Stimulated activated naive CD4-positive, alpha-beta T cell (primary cell): Measurements from ENCODE around the gene MXI1.

ENCODE experiments used
- DNase-seq, 6 experiments: peaks; one replicate each; lab custom pipeline; 2025; lab: John Stamatoyannopoulos, UW

Gene MXI1

DNA sequence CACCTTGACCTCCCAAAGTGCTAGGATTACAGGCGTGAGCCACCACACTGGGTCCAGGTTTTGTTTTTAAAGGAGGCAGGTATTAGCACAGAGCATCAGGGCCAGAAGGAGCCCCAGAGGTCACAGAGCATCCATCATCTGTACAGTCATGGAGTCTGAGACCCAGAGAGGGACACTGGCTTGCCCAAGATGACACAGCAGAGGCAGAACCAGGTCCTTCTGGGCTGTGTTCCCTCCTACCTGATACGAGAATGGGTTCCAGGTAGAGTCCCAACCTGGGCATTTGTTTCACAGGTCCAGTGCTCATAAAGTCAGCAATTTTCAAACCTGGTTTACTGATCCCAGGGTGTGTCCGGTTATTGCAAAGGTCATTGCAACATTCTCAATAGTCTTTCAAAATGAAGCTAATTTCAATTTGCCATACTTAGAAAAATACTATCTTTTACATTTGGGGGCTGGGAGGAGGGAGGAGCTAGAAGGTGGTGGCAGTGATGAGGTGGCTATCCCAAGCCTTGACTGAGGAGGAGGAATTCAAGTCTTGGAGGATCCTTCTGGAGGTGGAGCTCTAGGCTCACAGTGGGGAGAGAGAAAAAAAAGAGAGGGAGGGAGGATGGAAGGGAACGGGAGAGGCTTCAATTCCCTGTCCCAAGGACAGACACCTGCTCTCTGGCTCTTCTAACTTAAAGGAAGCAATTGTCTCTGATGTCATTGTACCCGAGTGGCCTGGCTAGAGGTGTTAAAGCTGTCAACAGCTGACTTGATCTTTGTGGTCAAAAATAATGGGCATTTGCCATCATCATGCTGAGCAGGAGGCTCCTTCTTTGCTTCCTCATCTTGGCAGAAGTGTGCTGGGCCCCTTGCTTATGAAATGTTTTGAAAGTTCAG lies 8.1 kb downstream of the MXI1 start:
- DNase-seq = no peak

GRCh38 chr10:110216240-110216639 lies 8.8 kb downstream of the MXI1 start:
- DNase-seq = no peak

DNA sequence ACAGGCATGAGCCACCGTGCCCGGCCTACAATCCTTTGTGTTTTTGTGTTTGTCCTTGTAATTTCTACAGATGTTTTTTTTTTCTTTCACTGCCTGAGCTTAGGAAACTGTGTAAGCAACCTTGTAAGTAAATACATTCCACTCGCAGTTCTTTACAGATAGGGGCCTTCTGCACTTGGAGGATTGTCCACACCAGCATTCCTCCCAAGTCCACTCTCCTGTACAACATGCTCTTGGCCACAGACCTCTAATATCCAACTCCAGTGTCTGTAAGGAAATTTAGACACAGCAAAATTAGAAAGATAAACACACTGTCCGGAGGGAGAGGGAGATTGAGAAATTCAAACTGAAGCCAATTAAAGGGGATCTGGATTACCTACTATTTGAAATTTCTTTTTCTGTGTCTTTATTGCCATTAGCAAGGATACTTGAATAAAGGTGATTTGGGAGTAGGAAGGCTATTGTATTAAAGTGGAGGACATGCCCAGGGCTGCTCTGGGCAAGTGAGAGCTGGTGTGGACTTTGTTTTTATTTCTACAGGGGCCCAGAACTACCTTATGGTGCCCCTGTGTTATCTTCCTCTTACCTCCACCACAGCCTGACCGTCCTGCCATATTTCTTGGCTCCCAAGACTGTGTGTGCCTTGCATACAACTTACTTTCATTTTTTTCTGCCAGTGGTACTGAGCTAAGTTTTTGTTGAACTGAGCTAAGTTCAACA lies 9.7 kb downstream of the MXI1 start:
- no peak for DNase-seq

DNA sequence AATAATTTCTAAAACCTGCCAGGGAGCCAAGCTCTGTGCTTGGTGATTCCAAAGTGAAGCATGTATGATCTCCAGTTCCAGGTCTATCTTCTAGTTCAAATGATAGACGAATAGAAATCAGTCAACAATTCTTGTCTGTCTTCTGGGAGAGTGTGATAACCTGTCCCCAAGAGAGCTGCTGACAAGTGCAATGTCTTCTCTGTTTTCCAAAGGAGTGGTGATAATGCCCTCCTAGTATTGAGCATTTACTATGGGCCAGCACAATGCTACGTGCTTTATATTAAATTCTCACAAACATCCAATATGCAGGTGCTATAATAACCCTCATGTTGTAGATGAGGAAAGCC lies 10.2 kb downstream of the MXI1 start:
- DNase-seq = no peak

DNA sequence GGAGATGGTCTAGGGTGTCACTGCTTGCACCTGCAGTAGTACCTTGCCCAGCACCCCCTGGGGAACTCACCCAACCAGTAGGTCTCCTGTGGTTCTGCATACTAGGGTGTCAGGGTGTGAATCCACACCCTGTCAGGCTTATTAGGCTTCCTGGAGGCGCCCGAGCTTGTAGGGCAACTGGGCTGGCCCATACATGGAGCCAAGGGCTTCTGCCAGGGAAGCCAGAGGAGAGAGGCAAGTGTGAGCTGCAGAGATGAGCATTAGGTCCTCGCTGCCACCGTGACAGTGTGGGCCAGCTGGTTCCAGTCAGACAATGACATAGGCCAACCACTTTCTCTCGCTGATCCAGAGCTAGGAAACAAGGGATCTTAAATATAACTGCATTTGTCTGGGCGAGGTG lies 11.2 kb downstream of the MXI1 start:
- DNase-seq = no peak

DNA sequence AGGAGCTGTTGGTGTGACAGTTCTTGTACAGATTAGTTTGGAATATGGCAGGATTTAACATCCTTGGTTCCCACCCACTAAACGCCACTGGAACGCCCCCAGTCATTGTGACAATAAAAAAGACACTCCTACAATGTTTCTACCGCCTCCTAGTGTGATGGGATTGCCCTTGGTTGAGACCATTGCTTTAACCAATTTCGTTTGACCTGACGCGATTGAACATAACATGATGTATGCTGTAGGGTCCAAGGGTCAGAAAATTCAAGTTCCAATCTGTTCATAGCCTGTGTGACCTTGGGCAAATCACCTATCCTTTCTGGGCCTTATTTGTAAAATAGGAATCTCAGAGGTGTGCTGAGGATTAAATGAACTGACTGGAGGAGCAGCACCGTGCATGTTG lies 12.5 kb downstream of the MXI1 start:
- DNase-seq = no peak

DNA sequence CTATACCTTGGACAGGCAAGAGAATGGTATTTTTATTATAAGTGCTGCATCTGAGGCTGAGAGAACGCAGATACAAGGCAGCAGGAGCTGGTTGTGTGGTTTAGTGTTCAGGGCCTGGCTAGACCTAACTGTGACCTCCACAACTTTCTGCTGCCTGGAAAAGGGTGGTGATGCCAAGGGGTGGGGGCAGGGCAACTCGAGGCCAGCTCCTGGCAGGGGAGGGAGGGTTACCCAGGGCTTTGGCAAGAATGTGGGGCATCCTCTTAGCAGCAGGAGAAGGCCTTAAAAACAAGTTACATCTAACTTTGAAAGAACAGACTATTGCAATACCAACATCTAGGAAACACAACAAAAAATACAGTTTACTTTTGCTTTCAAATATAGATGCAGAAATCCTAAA lies 13.0 kb downstream of the MXI1 start:
- no peak for DNase-seq

- DNase-seq = no peak
Measured at GRCh38 chr10:110221044-110221720, 13.8 kb downstream of the MXI1 start.

DNA sequence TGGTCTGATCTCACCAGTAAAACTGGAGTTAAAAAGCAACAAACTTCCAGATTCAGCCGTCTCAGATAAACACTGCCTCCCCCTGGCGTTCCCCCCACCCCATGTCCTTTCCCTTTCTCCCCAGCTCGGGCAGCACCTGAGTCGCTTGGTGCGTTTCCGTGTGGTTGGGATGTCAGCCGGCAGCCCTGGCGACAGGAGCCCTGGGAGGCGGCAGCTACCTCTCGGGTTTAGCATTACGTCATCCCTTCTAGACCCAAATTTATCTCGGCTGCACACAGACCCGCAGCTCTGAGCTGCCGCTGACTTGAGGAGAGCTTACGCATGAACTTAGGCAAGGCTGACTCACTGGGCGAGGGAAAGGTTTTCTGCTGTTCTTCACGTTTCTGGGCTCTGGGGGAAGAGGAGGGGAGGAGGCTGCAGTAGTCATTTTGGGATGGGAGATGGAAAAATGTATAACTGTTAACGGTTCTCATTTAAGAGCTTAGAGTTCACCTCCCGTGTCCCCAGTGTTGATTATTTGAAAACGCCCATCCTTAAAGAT lies 14.4 kb downstream of the MXI1 start:
- DNase-seq = peak; percentile 52 to 72 (median 64)

DNA sequence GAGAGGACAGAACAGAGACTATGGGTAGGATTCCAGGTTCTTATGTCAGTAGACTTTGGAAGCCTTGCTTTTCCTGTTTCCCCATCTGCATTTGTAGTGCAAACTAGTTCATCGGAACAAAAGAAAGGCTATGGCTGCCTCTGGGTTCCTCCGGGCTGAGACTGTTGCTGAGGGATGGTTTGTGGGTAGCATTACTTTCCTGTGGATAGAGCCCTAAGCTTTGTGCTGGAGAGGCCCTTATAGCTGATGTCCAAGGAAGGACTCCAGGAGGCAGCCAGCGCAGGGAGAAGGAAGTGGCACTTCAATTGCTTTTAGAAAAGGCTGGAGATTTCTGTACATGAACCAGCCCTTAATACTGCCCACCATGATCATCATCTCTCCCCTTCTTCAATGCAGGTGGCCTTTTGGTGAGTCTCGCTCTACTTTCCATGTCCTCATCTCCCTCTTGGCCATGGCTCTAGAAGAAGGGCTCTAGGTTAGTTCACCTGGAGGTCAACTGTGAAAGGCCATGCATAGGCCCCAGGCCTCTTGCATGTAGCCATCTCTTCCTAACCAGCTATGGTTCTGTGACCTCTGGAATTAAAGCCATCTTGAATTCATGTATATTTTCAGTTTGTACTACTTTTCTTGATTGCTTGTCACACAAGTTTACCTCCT lies 15.4 kb downstream of the MXI1 start:
- DNase-seq = no peak

GRCh38 chr10:110223298-110223925 lies 16.0 kb downstream of the MXI1 start:
- DNase-seq = no peak

GRCh38 chr10:110224992-110225391 lies 17.6 kb downstream of the MXI1 start:
- no peak for DNase-seq

DNA sequence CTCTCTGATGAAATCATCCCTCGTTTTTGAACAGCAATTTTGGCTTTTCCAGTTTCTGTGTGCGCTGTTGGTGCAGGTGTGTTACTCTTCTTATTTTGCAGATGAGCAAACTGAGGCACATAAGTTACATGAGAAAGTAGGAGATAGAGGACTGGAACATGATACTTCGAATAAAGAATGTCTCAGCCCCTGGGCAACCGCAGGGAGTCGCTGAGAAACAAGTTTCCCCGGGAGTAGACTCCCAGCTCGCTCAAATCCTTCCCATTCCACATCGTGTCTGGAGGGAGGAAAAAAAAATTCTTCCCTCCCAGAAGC lies 18.0 kb downstream of the MXI1 start:
- DNase-seq = no peak

DNA sequence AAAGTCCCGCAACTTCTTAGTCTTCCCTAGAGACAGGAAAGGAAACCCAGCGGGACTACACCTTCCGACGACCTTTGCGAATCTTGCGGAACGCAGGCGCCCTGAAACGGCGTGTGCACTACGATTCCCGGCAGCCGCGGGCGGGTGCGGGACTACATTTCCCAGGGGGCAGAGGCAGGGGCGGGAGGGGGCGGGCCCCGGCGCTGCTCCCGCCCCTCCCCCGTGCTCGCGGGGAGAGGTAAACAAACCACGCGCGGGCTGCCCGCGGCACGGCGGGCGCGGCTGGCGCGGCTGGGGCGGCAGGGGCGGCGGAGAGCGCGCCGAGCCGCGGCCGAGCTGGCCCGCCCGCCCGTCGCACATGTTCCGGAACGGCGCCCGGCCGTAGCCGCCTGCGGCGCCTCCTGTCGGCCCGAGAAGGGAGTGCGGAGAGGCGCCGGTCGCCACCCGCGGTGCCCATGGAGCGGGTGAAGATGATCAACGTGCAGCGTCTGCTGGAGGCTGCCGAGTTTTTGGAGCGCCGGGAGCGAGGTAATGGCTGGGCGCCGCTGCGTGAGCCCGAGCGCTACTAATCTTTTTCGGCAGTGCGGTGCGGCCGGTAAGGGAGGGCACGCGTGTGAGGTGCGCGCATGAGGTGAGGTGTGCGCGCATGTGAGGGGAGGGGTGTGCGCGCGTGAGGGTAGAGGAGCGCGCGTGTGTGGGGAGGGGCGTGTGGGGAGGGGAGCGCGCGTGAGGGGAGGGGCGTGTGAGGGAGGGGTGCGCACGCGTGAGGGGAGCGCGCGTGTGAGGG lies 18.5 kb downstream of the MXI1 start:
- DNase-seq = peak; percentile 84 to 97 (median 92)

- DNase-seq = peak; percentile 83 to 94 (median 91)
Measured at GRCh38 chr10:110226543-110226925, 19.1 kb downstream of the MXI1 start.

- peak; percentile 72 to 90 (median 88) for DNase-seq
Measured at GRCh38 chr10:110226926-110227641, 19.7 kb downstream of the MXI1 start.

- DNase-seq = no peak
Measured at GRCh38 chr10:110228066-110228465, 20.7 kb downstream of the MXI1 start.

DNA sequence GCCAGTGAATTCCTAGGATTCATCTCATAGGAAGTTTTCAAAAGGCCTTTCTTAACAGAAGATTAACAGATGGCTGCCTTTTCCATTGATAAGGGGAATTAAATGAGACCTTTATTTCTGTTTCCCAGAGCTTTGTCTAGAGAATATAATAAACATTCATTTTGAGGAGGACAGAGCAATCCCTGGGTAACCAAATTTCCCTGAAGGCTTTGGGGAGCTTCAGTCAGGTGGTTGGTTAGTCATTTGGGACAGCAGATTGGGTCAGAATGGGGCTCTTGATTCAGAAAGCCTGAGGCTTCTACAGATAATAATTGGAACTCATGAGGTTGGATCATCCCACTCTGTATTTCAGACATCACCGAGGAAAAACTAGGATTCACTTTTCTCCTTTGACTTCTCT lies 21.8 kb downstream of the MXI1 start:
- DNase-seq = no peak

GRCh38 chr10:110233846-110234245 lies 26.4 kb downstream of the MXI1 start:
- no peak for DNase-seq

- DNase-seq = no peak
Measured at GRCh38 chr10:110237894-110238480, 30.6 kb downstream of the MXI1 start.
